HG02623 (cell line): Measurements from ENCODE around the gene SDCCAG8.

Source experiments
- ATAC-seq: cut with Tn5 transposase; IDR thresholded peaks from one replicate; pipeline ENCODE4 v1.9.1; 2021; ENCODE audit warnings: moderate library complexity; ENCODE audit not compliant: unreplicated experiment

The SDCCAG8 gene

DNA sequence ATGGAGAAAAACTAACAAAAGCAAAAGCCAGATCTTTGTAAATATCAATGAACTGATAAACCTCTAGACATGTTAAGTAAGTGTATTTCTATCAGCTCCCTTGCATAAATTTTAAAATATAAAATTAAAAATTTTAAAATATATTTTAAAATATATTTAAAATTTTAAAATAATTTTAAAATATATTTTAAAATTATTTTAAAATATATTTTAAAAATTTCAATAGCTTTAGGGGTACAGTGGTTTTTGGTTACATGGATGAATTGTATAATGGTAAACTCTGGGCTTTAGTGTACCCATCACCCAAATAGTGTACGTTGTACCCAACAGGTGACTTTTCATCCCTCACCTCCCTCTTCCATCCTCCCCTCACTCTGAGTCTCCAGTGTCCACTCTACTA, 279.2 kb downstream of the SDCCAG8 start:
- ATAC-seq, result no peak

DNA sequence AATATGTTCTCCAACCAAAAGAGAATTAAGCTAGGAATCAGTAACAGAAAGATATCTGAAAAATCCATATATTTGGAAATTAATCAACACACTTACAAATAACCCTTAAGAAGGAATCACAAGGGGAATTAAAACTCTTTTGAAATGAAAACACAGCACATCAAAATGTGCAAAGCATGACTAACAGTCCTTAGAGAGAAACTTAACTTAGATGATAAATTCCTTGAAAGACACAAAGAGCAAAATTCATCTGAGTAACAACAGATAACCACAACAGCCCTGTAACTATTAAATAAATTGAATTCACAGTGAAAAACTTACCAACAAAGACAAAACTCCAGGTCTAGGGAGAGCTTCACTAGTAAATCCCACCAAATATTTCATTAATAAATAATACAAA, 283.8 kb downstream of the SDCCAG8 start:
- ATAC-seq, result no peak

- ATAC-seq, result no peak
These were observed 287.0 kb downstream of the SDCCAG8 start for GRCh38 chr1:243542739-243543415.

DNA sequence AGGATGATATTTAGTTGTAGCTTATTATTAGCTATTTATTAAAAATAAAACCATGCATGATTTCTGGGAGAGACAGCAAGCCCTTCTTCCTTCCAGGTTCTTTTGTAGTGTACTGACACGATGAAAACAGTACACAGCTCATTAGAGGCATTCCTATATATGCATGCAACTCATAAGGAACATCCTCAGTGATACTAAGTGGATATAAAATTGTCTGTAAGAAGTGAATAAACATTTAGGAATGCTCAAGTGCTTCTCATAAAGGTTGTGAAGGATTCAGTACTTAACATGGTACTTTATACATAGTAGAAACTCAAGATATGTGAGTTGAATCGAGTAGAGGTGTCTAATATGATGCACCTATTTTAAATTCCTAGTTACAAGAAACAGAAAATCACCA, 287.7 kb downstream of the SDCCAG8 start:
- ATAC-seq, result no peak

- no peak for ATAC-seq
These were observed 290.6 kb downstream of the SDCCAG8 start for GRCh38 chr1:243546457-243546856.

DNA sequence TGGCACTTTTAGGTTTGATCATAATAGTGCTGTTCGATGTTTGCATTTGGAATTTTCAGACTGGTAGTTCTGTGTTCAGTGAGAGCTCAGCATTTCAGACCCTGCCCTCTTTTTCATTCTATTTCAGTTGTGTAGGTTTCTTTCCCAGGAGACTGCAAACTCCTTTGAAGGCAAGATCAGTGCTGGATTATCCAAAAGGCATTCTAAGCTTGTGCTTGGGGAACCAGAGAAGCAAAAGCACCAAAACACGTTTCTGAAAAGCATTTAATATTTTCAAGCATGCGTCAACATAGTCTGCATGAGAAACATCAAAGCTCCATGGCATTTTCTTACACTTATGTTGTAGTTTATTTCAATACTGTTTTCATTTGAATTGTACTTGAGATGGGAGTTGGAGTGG, 292.1 kb downstream of the SDCCAG8 start:
- no peak for ATAC-seq

DNA sequence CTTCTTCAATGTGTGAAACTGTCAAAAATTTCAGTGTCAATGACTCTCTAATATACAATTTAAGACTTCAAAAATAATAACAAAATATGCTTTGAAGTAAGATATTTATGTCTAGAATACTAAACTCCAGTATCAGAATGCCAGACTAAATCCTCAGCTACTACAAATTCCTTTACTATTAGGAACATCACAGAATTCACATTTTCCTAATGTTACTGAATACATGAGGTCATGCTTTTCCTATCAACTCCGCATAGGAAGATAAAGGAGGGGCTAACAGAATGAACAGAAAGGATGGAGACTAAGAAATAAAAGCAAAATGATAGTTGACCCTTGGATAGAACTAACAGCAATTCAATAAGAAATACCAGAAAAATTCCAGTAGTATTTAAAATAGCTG, 292.7 kb downstream of the SDCCAG8 start:
- ATAC-seq, result no peak

DNA sequence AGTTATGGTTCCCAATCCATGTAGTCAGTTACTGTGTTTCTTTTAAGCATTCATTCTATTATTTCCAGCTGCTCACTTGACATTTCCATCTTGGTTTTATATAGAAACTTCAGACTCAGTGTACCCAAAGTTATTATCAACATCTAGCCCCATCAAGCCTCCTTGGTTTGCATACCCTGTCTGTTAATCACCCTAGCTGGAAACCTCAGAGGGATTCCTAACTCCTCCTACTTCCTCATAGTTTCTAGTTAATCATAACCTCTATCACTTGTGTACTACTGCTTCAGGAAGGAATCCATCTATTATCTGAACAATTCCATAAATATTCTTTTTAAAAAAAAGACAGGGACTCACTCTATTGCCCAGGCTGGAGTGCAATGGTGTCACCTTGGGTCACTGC, 293.3 kb downstream of the SDCCAG8 start:
- no peak for ATAC-seq
